Smooth muscle cell (in vitro differentiated cells): ENCODE measurements around the gene AK4. TPM values are rescaled to one million over a fixed set of nuclear protein-coding genes. Genes with fewer than 3 reads are reported as not detected.
A peak's percentile ranks its signal among the peaks of the same experiment; 100 is the strongest.

Experiments
- DNase-seq: peaks from one replicate; lab custom pipeline; 2025; ENCODE audit not compliant: unreplicated experiment; lab: John Stamatoyannopoulos, UW
- H2AFZ ChIP-seq: fragments of 200-600 bp; sonication (generic); 2 replicates; pipeline ENCODE4 v1.6.0; 2016; ENCODE audit warnings: antibody characterized with exemption, low read depth, mild to moderate bottlenecking
- H3F3A ChIP-seq: fragments of 200-600 bp; sonication (generic); 2 replicates; pipeline ENCODE4 v1.6.0; 2017; ENCODE audit warnings: antibody characterized with exemption, low read depth
- H3K27ac ChIP-seq: fragments of 200-600 bp; sonication (generic); 2 replicates; pipeline ENCODE4 v1.5.1; 2016; ENCODE audit warnings: low read depth, mild to moderate bottlenecking
- H3K27me3 ChIP-seq: fragments of 200-600 bp; sonication (generic); 2 replicates; pipeline ENCODE4 v1.6.1; 2016; ENCODE audit warnings: low read depth, mild to moderate bottlenecking
- H3K36me3 ChIP-seq: fragments of 200-600 bp; sonication (generic); 2 replicates; pipeline ENCODE4 v1.5.1; 2016; ENCODE audit warnings: low read depth
- H3K4me1 ChIP-seq: fragments of 200-600 bp; sonication (generic); 2 replicates; pipeline ENCODE4 v1.5.1; 2016; ENCODE audit warnings: low read depth
- H3K4me2 ChIP-seq: fragments of 200-600 bp; sonication (generic); 2 replicates; pipeline ENCODE4 v1.6.0; 2016; ENCODE audit warnings: mild to moderate bottlenecking
- H3K4me3 ChIP-seq: fragments of 200-600 bp; sonication (generic); 2 replicates; pipeline ENCODE4 v1.5.1; 2016; ENCODE audit warnings: mild to moderate bottlenecking
- H3K79me2 ChIP-seq: fragments of 200-600 bp; sonication (generic); 2 replicates; pipeline ENCODE4 v1.6.0; 2016; ENCODE audit warnings: low read depth, mild to moderate bottlenecking
- H3K9ac ChIP-seq: fragments of 200-600 bp; sonication (generic); 2 replicates; pipeline ENCODE4 v1.6.0; 2016; ENCODE audit warnings: low read depth
- H3K9me3 ChIP-seq: fragments of 200-600 bp; sonication (generic); replicated peaks from 2 replicates; pipeline ENCODE4 v1.5.1; 2016; ENCODE audit warnings: low read depth
- H4K20me1 ChIP-seq: fragments of 200-600 bp; sonication (generic); 2 replicates; pipeline ENCODE4 v1.6.0; 2016; ENCODE audit warnings: low read depth
- WGBS: methylation state at CpG from one replicate; pipeline ENCODE4 v1.1.7; 2016; ENCODE audit warnings: low lambda C conversion rate; 5-methylcytosine and 5-hydroxymethylcytosine counted together
- polyA plus RNA-seq: library from polyadenylated mRNA; unstranded; fragments of >200 nt; fragmentation: Nextera tagmentation; extraction: Ambion mirVana; gene quantifications from 2 replicates; pipeline ENCODE4 v1.2.1, GENCODE V29; 2016
- small RNA-seq: library from RNA; depleted of rRNA; stranded (forward); fragments of <200 nt; gene quantifications from one replicate; pipeline ENCODE3, GENCODE V24; 2014
- total RNA-seq: library from RNA; depleted of rRNA; stranded (reverse); fragments of >200 nt; gene quantifications from 2 replicates; pipeline ENCODE4 v1.2.3, GENCODE V29; 2014
- TF ChIP-seq, protein P1 (sequence below): fragments of 200-600 bp; sonication (generic); IDR thresholded peaks from 2 replicates; pipeline ENCODE4 v1.5.1; 2017; ENCODE audit warnings: borderline replicate concordance, mild to moderate bottlenecking, antibody characterized with exemption; ENCODE audit not compliant: insufficient read depth, poor library complexity, severe bottlenecking

Gene AK4
- total and polyA plus RNA-seq, 2 experiments from 2014 or later, result 52.9 to 61.4 TPM

DNA sequence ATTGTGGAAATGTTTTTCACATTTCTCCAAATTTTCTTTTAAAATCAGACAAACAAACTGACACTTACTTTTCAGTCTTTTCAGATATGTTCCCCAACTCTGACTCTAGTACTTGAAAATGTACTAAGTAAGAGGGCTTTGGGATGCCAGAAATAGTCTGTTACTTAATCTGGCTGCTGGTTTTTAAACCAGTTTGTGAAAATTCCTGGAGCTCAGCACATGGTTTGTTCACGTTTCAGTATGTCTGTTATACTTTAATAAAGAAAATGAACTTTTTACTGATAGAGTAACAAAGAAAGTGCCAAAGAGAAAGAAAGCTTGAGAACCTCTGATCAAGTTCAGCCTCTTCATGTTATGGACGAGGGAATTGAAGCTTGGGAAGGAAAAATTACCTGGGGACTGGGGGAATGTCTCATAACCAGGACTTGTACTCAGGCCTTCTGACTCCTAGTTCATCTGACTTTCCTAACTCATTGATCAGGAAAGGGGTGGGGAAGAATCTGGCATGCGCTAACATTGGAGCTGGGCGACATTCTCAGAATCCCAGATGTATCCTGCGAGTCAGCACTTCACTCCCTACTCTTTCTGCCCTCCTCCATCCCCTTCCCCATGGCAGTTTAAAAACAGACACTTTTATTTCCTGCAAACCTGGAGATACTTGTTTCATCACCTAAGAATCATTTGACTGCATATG is 130.5 kb downstream of the AK4 start:
- H4K20me1 ChIP-seq, result no peaks in the 10 kb centered on the region
- no peaks in the 10 kb centered on the region for H3K36me3 ChIP-seq
- H3K9ac ChIP-seq, result no peak overlapping the region
- H3K9me3 ChIP-seq, result no peaks in the 10 kb centered on the region
- H3K27ac ChIP-seq, result peak overlapping the region; percentile 32
- H3K4me2 ChIP-seq, result peak overlapping the region; percentile 77
- H3K4me3 ChIP-seq, result no peak overlapping the region
- no peaks in the 10 kb centered on the region for H3K27me3 ChIP-seq
- H3K79me2 ChIP-seq, result peaks cover 5% of the 10 kb centered on the region
- TF ChIP-seq, protein P1, sequence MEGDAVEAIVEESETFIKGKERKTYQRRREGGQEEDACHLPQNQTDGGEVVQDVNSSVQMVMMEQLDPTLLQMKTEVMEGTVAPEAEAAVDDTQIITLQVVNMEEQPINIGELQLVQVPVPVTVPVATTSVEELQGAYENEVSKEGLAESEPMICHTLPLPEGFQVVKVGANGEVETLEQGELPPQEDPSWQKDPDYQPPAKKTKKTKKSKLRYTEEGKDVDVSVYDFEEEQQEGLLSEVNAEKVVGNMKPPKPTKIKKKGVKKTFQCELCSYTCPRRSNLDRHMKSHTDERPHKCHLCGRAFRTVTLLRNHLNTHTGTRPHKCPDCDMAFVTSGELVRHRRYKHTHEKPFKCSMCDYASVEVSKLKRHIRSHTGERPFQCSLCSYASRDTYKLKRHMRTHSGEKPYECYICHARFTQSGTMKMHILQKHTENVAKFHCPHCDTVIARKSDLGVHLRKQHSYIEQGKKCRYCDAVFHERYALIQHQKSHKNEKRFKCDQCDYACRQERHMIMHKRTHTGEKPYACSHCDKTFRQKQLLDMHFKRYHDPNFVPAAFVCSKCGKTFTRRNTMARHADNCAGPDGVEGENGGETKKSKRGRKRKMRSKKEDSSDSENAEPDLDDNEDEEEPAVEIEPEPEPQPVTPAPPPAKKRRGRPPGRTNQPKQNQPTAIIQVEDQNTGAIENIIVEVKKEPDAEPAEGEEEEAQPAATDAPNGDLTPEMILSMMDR, result no peak
- peaks cover 42% of the 10 kb centered on the region for H3K4me1 ChIP-seq
- DNase-seq, result no peak
- peaks cover 5% of the 10 kb centered on the region for H3F3A ChIP-seq
- WGBS, result 8% methylated on average over 5 of the region's 5 CpGs
- H2AFZ ChIP-seq, result peak overlapping the region; percentile 57

DNA sequence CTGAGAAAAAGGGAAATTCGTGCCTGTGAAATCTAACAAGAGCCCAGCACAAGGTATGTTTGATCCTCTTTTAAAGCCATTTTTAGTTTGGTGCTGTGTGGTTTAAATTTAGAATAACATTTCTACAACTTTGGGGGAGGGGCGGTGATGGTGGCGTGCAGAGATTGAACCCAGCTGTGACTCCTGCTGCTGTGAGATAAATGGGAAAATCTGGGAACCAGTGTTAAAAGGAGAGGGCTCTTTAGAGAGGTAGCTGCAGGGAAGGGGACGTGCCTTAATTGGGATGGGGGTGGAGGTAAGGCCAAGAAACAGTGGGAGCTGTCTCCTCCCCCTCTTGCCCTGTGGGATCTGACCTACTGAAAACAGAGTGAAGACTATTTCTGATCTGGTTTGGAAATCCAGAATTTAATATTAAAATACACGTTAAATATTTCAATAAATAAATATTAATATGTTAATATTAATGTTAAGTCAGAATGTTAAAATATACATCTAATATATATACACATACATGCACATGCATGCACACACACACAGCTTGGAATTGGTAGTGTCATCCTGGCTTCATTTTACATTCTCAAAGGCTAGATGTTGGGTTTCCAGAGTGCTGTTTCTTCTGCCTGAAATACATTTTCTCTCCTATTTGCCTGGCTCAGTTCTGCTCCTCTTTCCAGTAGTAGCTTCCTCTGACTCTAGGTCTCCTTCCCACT is 131.2 kb downstream of the AK4 start:
- no peaks in the 10 kb centered on the region for H4K20me1 ChIP-seq
- peaks cover 42% of the 10 kb centered on the region for H3K4me1 ChIP-seq
- H3K36me3 ChIP-seq, result no peaks in the 10 kb centered on the region
- no peaks in the 10 kb centered on the region for H3K27me3 ChIP-seq
- WGBS, result 18% methylated on average over 5 of the region's 5 CpGs
- no peaks in the 10 kb centered on the region for H3K9me3 ChIP-seq
- DNase-seq, result no peak
- H3K4me3 ChIP-seq, result no peak overlapping the region
- H3K4me2 ChIP-seq, result peak overlapping the region; percentile 77
- peaks cover 5% of the 10 kb centered on the region for H3F3A ChIP-seq
- peaks cover 5% of the 10 kb centered on the region for H3K79me2 ChIP-seq
- H3K27ac ChIP-seq, result no peak overlapping the region
- TF ChIP-seq, protein P1, result no peak
- peak overlapping the region; percentile 57 for H2AFZ ChIP-seq
- no peak overlapping the region for H3K9ac ChIP-seq

Small RNAs within 50 kb of the gene (small RNA-seq; reads per million reads assigned to genes)
- not detected for gene RPS29P7

Other genes with a start within 250 kb of the AK4 start
- 101 and 110 TPM in 2 replicates for gene JAK1, start 181.7 kb upstream of the AK4 start, total RNA-seq
- 44.9 and 52.4 TPM in 2 replicates for gene JAK1, start 181.7 kb upstream of the AK4 start, polyA plus RNA-seq
- 3.2 and 7.8 TPM in 2 replicates for gene DNAJC6, start 161.3 kb downstream of the AK4 start, total RNA-seq
- gene DNAJC6, start 161.3 kb downstream of the AK4 start, polyA plus RNA-seq, result 0.70 and 2.7 TPM in 2 replicates